ENCODE data around the gene PDGFB. TPM values are rescaled to one million over a fixed set of nuclear protein-coding genes. Genes with fewer than 3 reads are reported as not detected.

The PDGFB gene
- total and polyA plus RNA-seq, 2 experiments from 2014 or later: 2.2 to 8.0 TPM

- Mint-ChIP-seq H3K27ac (no peak overlapping the region), H3K27me3 (ENCODE audit: insufficient read depth, low read depth, poor library complexity) (peaks cover 7% of the 10 kb centered on the region), H3K4me3 (no peak overlapping the region), H3K4me1 (peaks cover 9% of the 10 kb centered on the region; the same call in 2 of the 3 replicates), H3K36me3 (ENCODE audit: low read depth) (no peaks in the 10 kb centered on the region), H3K9me3 (peaks cover 4% of the 10 kb centered on the region; the same call in 2 of the 3 replicates)
- Histone ChIP-seq H3K4me2 (no peak overlapping the region), H4K20me1 (replicated peaks; ENCODE audit: insufficient read depth) (no peaks in the 10 kb centered on the region), H2AFZ (no peak overlapping the region), H3F3A (replicated peaks; ENCODE audit: low read depth) (no peaks in the 10 kb centered on the region), H3K27me3 (ENCODE audit: insufficient read depth) (no peaks in the 10 kb centered on the region), H3K27ac (ENCODE audit: low read depth) (no peak overlapping the region), H3K4me1 (ENCODE audit: insufficient read depth) (no peaks in the 10 kb centered on the region), H3K9me2 (ENCODE audit: insufficient read depth) (no peaks in the 10 kb centered on the region), H3K79me2 (replicated peaks; ENCODE audit: insufficient read depth) (no peaks in the 10 kb centered on the region), H3K36me3 (ENCODE audit: insufficient read depth) (no peaks in the 10 kb centered on the region), H3K4me3 (no peak overlapping the region)
- TF ChIP-seq ETS1 (IDR thresholded peaks at IDR 0.05): no peak
- no peak for TF ChIP-seq CREB1 (CRISPR knock-in tag; IDR thresholded peaks at IDR 0.05; ENCODE audit: low read depth)
- no peak for TF ChIP-seq EZH2phosphoT487 (IDR thresholded peaks at IDR 0.05; ENCODE audit: unreplicated experiment)
- no peak for TF ChIP-seq NANOG (IDR thresholded peaks at IDR 0.05; ENCODE audit: borderline replicate concordance)
- TF ChIP-seq EZH2 (IDR thresholded peaks at IDR 0.05; ENCODE audit: low read depth, unreplicated experiment): no peak
- no peak for TF ChIP-seq JUNB (IDR thresholded peaks at IDR 0.05; ENCODE audit: unreplicated experiment)
- DNase-seq (ENCODE audit: low spot score) (no peak), ATAC-seq (no peak)
Observed at GRCh38 chr22:39266398-39267030, 21.7 kb upstream of the PDGFB start.

GRCh38 chr22:39265143-39265886 lies 20.5 kb upstream of the PDGFB start:
- Mint-ChIP-seq H3K9me3 (peaks cover 10% of the 10 kb centered on the region), H3K4me1 (peaks cover 9% of the 10 kb centered on the region; the same call in 2 of the 3 replicates), H3K36me3 (ENCODE audit: low read depth) (peaks cover 4% of the 10 kb centered on the region; the same call in 1 of the 3 replicates), H3K27ac (no peak overlapping the region), H3K27me3 (ENCODE audit: insufficient read depth, low read depth, poor library complexity) (peaks cover 10% of the 10 kb centered on the region), H3K4me3 (no peak overlapping the region)
- Histone ChIP-seq H3K9me2 (ENCODE audit: insufficient read depth) (no peaks in the 10 kb centered on the region), H3K27ac (ENCODE audit: low read depth) (no peak overlapping the region), H3K4me2 (no peak overlapping the region), H3K79me2 (replicated peaks; ENCODE audit: insufficient read depth) (no peaks in the 10 kb centered on the region), H3F3A (replicated peaks; ENCODE audit: low read depth) (no peaks in the 10 kb centered on the region), H3K27me3 (ENCODE audit: insufficient read depth) (no peaks in the 10 kb centered on the region), H2AFZ (no peak overlapping the region), H3K36me3 (ENCODE audit: insufficient read depth) (no peaks in the 10 kb centered on the region), H3K4me1 (ENCODE audit: insufficient read depth) (no peaks in the 10 kb centered on the region), H4K20me1 (replicated peaks; ENCODE audit: insufficient read depth) (no peaks in the 10 kb centered on the region), H3K4me3 (no peak overlapping the region)
- DNase-seq (ENCODE audit: low spot score) (no peak), ATAC-seq (no peak)
- TF ChIP-seq EZH2 (IDR thresholded peaks at IDR 0.05; ENCODE audit: low read depth, unreplicated experiment) (no peak), CTCF (conservative IDR thresholded peaks at IDR 0.05; ENCODE audit: low read depth in 2 of 2) (no peak), ZNF114 (CRISPR knock-in tag; IDR thresholded peaks at IDR 0.05) (no peak), ETS1 (IDR thresholded peaks at IDR 0.05) (no peak), CREB1 (CRISPR knock-in tag; IDR thresholded peaks at IDR 0.05; ENCODE audit: low read depth) (no peak), POLR2AphosphoS5 (IDR thresholded peaks at IDR 0.05; ENCODE audit: low read depth) (no peak), ZNF331 (CRISPR knock-in tag; IDR thresholded peaks at IDR 0.05; ENCODE audit: low read depth) (no peak), JUNB (IDR thresholded peaks at IDR 0.05; ENCODE audit: unreplicated experiment) (no peak), NANOG (IDR thresholded peaks at IDR 0.05; ENCODE audit: borderline replicate concordance) (no peak), REST (IDR thresholded peaks at IDR 0.05; ENCODE audit: unreplicated experiment) (no peak)

Data from GM23338 (cell line).